Left ventricle myocardium inferior (tissue), 1 donor: ENCODE results near the gene ESYT2. TPM values are rescaled to one million over a fixed set of nuclear protein-coding genes. Genes with fewer than 3 reads are reported as not detected.

Experiments used
- DNase-seq: peaks from one replicate; pipeline ENCODE4 v3.0.0-alpha.2; 2020
- H3K27ac ChIP-seq: fragments of 200-600 bp; replicated peaks from 2 replicates; pipeline ENCODE4 v1.8.0; 2021
- H3K27me3 ChIP-seq: fragments of 200-600 bp; 2 replicates; pipeline ENCODE4 v1.8.0; 2021; ENCODE audit warnings: low read depth
- H3K36me3 ChIP-seq: fragments of 200-600 bp; 2 replicates; pipeline ENCODE4 v1.8.0; 2021
- H3K4me1 ChIP-seq: fragments of 200-600 bp; 2 replicates; pipeline ENCODE4 v1.8.0; 2021
- H3K4me3 ChIP-seq: fragments of 200-600 bp; 2 replicates; pipeline ENCODE4 v1.8.0; 2021; ENCODE audit warnings: mild to moderate bottlenecking, moderate library complexity
- H3K9me3 ChIP-seq: fragments of 200-600 bp; replicated peaks from 2 replicates; pipeline ENCODE4 v1.8.0; 2021
- intact Hi-C: fragments of 100-400 bp; cut with micrococcal nuclease; formaldehyde crosslinking; loops from one replicate; pipeline ENCODE4 v1.11.0; 2022
- total RNA-seq: library from RNA; stranded (reverse); fragmentation: NEBNext Ultra II Directional; extraction: Animal tissue kit (Norgen Biotek cat#: 25700); gene quantifications from one replicate; pipeline ENCODE4 v1.2.1, GENCODE V29; 2021
- TF ChIP-seq, protein P1 (sequence below): fragments of 200-600 bp; IDR thresholded peaks from 2 replicates; pipeline ENCODE4 v1.8.0; 2021; ENCODE audit warnings: antibody characterized with exemption, mild to moderate bottlenecking, borderline replicate concordance
- donor health status: DM: no; HTN: yes; CAD: no; lungs with severe emphysema.

ESYT2 gene
- total RNA-seq, 1 donor from 2014 or later, result 41.1 TPM

GRCh38 chr7:158763454-158764033 is 65.8 kb downstream of the ESYT2 start:
- intact Hi-C loops, result no loop called here
- no peak for DNase-seq
- Histone ChIP-seq H3K27me3 (no peaks in the 10 kb centered on the region), H3K36me3 (peaks cover 82% of the 10 kb centered on the region), H3K9me3 (no peaks in the 10 kb centered on the region), H3K4me3 (no peak overlapping the region), H3K4me1 (peaks cover 16% of the 10 kb centered on the region), H3K27ac (peak overlapping the region; percentile 54)
- TF ChIP-seq, protein P1, sequence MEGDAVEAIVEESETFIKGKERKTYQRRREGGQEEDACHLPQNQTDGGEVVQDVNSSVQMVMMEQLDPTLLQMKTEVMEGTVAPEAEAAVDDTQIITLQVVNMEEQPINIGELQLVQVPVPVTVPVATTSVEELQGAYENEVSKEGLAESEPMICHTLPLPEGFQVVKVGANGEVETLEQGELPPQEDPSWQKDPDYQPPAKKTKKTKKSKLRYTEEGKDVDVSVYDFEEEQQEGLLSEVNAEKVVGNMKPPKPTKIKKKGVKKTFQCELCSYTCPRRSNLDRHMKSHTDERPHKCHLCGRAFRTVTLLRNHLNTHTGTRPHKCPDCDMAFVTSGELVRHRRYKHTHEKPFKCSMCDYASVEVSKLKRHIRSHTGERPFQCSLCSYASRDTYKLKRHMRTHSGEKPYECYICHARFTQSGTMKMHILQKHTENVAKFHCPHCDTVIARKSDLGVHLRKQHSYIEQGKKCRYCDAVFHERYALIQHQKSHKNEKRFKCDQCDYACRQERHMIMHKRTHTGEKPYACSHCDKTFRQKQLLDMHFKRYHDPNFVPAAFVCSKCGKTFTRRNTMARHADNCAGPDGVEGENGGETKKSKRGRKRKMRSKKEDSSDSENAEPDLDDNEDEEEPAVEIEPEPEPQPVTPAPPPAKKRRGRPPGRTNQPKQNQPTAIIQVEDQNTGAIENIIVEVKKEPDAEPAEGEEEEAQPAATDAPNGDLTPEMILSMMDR, result no peak

GRCh38 chr7:158761945-158762344 is 67.4 kb downstream of the ESYT2 start:
- Histone ChIP-seq H3K4me1 (peaks cover 16% of the 10 kb centered on the region), H3K27ac (no peak overlapping the region), H3K36me3 (peaks cover 89% of the 10 kb centered on the region), H3K27me3 (no peaks in the 10 kb centered on the region), H3K4me3 (no peak overlapping the region), H3K9me3 (no peaks in the 10 kb centered on the region)
- intact Hi-C loops, result no loop called here
- DNase-seq, result no peak
- TF ChIP-seq, protein P1, result no peak

- H3K27me3 ChIP-seq, result no peaks in the 10 kb centered on the region
- H3K4me3 ChIP-seq, result no peak overlapping the region
- TF ChIP-seq, protein P1, result no peak
- no peak overlapping the region for H3K27ac ChIP-seq
- intact Hi-C loops, result no loop called here
- peaks cover 87% of the 10 kb centered on the region for H3K36me3 ChIP-seq
- no peaks in the 10 kb centered on the region for H3K9me3 ChIP-seq
- no peak for DNase-seq
- H3K4me1 ChIP-seq, result peaks cover 16% of the 10 kb centered on the region
Measured at GRCh38 chr7:158760936-158761335, 68.4 kb downstream of the ESYT2 start.

DNA sequence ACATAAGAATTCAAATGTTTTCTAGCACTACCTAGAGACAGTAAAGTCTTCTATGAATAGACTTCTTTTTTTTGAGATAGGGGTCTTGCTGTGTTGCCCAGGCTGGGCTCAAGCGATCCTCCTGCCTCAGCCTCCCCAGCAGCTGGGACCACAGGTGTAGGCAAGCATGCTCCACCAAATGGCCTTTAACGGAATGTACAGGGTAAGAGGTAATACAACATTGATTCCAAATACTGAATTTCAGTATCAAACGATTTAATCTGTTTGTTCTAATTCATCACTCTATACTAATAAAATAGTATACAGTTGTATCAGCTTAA is 68.9 kb downstream of the ESYT2 start:
- no peak overlapping the region for H3K27ac ChIP-seq
- intact Hi-C loops, result no loop called here
- no peak overlapping the region for H3K4me3 ChIP-seq
- H3K27me3 ChIP-seq, result no peaks in the 10 kb centered on the region
- peaks cover 89% of the 10 kb centered on the region for H3K36me3 ChIP-seq
- peaks cover 20% of the 10 kb centered on the region for H3K4me1 ChIP-seq
- no peak for DNase-seq
- TF ChIP-seq, protein P1, result no peak
- no peaks in the 10 kb centered on the region for H3K9me3 ChIP-seq

- TF ChIP-seq, protein P1, result no peak
Measured at GRCh38 chr7:158759749-158760444, 69.4 kb downstream of the ESYT2 start.

More at GRCh38 chr7:158759749-158760444, 69.4 kb downstream of the ESYT2 start:
- intact Hi-C loops, result no loop called here
- Histone ChIP-seq H3K27me3 (no peaks in the 10 kb centered on the region), H3K4me3 (no peak overlapping the region), H3K9me3 (no peaks in the 10 kb centered on the region), H3K36me3 (peaks cover 89% of the 10 kb centered on the region), H3K4me1 (peaks cover 17% of the 10 kb centered on the region), H3K27ac (no peak overlapping the region)
- DNase-seq, result no peak
